Prostate gland (tissue), 2 donors: ENCODE data around the gene SPATA31D3. TPM values are rescaled to one million over a fixed set of nuclear protein-coding genes. Genes with fewer than 3 reads are reported as not detected.
"Not testable (repeated sequence)": the region's sequence is repeated elsewhere in the genome, so short reads cannot be mapped to it uniquely, and the experiment has no call there.

Experiments
- DNase-seq: peaks from one replicate; pipeline ENCODE4 v3.0.0-alpha.2; 2019; ENCODE audit warnings: low spot score
- H3K27ac ChIP-seq, 2 donors: fragments of 200-600 bp; sonication (generic); 2 replicates each; pipeline ENCODE4 v1.5.1; 2017 to 2019
- H3K27me3 ChIP-seq: fragments of 200-600 bp; sonication (generic); replicated peaks from 2 replicates; pipeline ENCODE4 v1.5.1; 2019; ENCODE audit not compliant: insufficient read depth
- H3K36me3 ChIP-seq, 2 donors: fragments of 200-600 bp; sonication (generic); 1 replicate in 1 of 2; 2 replicates in 1 of 2; pipeline versions ENCODE4 v1.5.1 to v1.8.1; 2017 to 2019
- H3K4me1 ChIP-seq: fragments of 200-600 bp; sonication (generic); replicated peaks from 2 replicates; pipeline ENCODE4 v1.5.1; 2019
- H3K4me3 ChIP-seq, 2 donors: fragments of 200-600 bp; sonication (generic); 2 replicates each; pipeline ENCODE4 v1.5.1; 2017 to 2019
- H3K9me3 ChIP-seq: fragments of 200-600 bp; sonication (generic); 2 replicates; pipeline ENCODE4 v1.5.1; 2017
- CTCF ChIP-seq, 4 experiments: fragments of 200-600 bp in 2 of 4; fragments of 450-650 bp in 2 of 4; sonication (generic) in 2 of 4; IDR thresholded peaks; 1 replicate in 3 of 4; 2 replicates in 1 of 4; pipeline ENCODE4 v1.5.1; 2016 to 2019; ENCODE audit warnings: antibody characterized with exemption in 4 of 4, mild to moderate bottlenecking in 2 of 4, moderate library complexity in 2 of 4
- POLR2A ChIP-seq: fragments of 450-650 bp; IDR thresholded peaks from one replicate; pipeline ENCODE4 v1.6.1; 2016; ENCODE audit warnings: antibody characterized with exemption, mild to moderate bottlenecking
- POLR2AphosphoS5 ChIP-seq: sonication (generic); formaldehyde crosslinking; IDR thresholded peaks from one replicate; pipeline ENCODE4 v1.6.1; 2017; ENCODE audit warnings: antibody characterized with exemption
- WGBS: methylation state at CpG from one replicate; pipeline ENCODE4 v1.1.5; 2018; 5-methylcytosine and 5-hydroxymethylcytosine counted together
- intact Hi-C: fragments of 100-400 bp; cut with DNase I; formaldehyde crosslinking; loops from one replicate; pipeline ENCODE4 v1.14.2; 2022
- total RNA-seq, 2 donors: library from RNA; depleted of rRNA; stranded (reverse); fragments of >200 nt; gene quantifications; one replicate each; pipeline ENCODE4 v1.1.0, GENCODE V29; 2016

Gene SPATA31D3
- total RNA-seq, 2 donors from 2014 or later: not detected

- H3K27ac ChIP-seq, DNase-seq, H3K4me1 ChIP-seq, H3K27me3 ChIP-seq, intact Hi-C loops, H3K9me3 ChIP-seq, H3K36me3 ChIP-seq, H3K4me3 ChIP-seq: not testable (repeated sequence)
- no CpG with 5 or more reads among the region's 6 CpGs for WGBS
Observed at GRCh38 chr9:81930147-81930546, 13.2 kb upstream of the SPATA31D3 start.

- DNase-seq, H3K4me1 ChIP-seq, intact Hi-C loops, H3K4me3 ChIP-seq, H3K36me3 ChIP-seq, H3K27ac ChIP-seq, H3K27me3 ChIP-seq, H3K9me3 ChIP-seq: not testable (repeated sequence)
- WGBS: no CpG with 5 or more reads among the region's 3 CpGs
Observed at GRCh38 chr9:81933547-81933946, 9.8 kb upstream of the SPATA31D3 start.

- H3K9me3 ChIP-seq, H3K4me1 ChIP-seq, H3K27me3 ChIP-seq, DNase-seq, H3K27ac ChIP-seq, H3K4me3 ChIP-seq, intact Hi-C loops, H3K36me3 ChIP-seq: not testable (repeated sequence)
- no CpG with 5 or more reads among the region's 3 CpGs for WGBS
Observed at GRCh38 chr9:81948650-81949049, 5.3 kb downstream of the SPATA31D3 start.

GRCh38 chr9:81953096-81953495, 9.8 kb downstream of the SPATA31D3 start:
- WGBS: 88% methylated on average over 1 of the region's 1 CpG

GRCh38 chr9:81955625-81956024, 12.3 kb downstream of the SPATA31D3 start:
- TF ChIP-seq CTCF (IDR thresholded peaks at IDR 0.05): no peak
- no peak for TF ChIP-seq POLR2A
- no peak for TF ChIP-seq POLR2AphosphoS5
- Histone ChIP-seq H3K9me3 (no peaks in the 10 kb centered on the region), H3K4me1 (no peaks in the 10 kb centered on the region), H3K27ac (no peak overlapping the region), H3K36me3 (no peaks in the 10 kb centered on the region), H3K4me3 (no peak overlapping the region), H3K27me3 (no peaks in the 10 kb centered on the region)
- intact Hi-C loops: no loop called here
- DNase-seq: no peak

More at GRCh38 chr9:81953096-81953495, 9.8 kb downstream of the SPATA31D3 start:
- TF ChIP-seq CTCF (IDR thresholded peaks at IDR 0.05): no peak
- TF ChIP-seq POLR2A: no peak
- no peak for TF ChIP-seq POLR2AphosphoS5
- Histone ChIP-seq H3K36me3 (no peaks in the 10 kb centered on the region), H3K27me3 (no peaks in the 10 kb centered on the region), H3K4me1 (no peaks in the 10 kb centered on the region), H3K9me3 (no peaks in the 10 kb centered on the region), H3K4me3 (no peak overlapping the region), H3K27ac (no peak overlapping the region)
- DNase-seq: no peak
- intact Hi-C loops: no loop called here

GRCh38 chr9:81964218-81965171, 21.2 kb downstream of the SPATA31D3 start:
- 89% methylated on average over 6 of the region's 6 CpGs for WGBS

More at GRCh38 chr9:81964218-81965171, 21.2 kb downstream of the SPATA31D3 start:
- no peaks in the 10 kb centered on the region for H3K9me3 ChIP-seq
- intact Hi-C loops: no loop called here
- TF ChIP-seq CTCF (IDR thresholded peaks at IDR 0.05) (no peak), POLR2A (no peak), POLR2AphosphoS5 (no peak)
- H3K4me1 ChIP-seq: no peaks in the 10 kb centered on the region
- no peak overlapping the region for H3K27ac ChIP-seq
- no peak for DNase-seq
- no peaks in the 10 kb centered on the region for H3K27me3 ChIP-seq
- H3K36me3 ChIP-seq: no peaks in the 10 kb centered on the region
- no peak overlapping the region for H3K4me3 ChIP-seq
